Suppressor macrophage treated with lipopolysaccharide for 4 hours (primary cell): ENCODE results near the gene CD4.

Experiments used
- DNase-seq: peaks from one replicate; pipeline ENCODE4 v3.0.0-alpha.2; 2020

The CD4 gene

GRCh38 chr12:6830286-6830890 lies 41.1 kb downstream of the CD4 start:
- no peak for DNase-seq

- DNase-seq, result no peak
Observed at GRCh38 chr12:6830999-6831398, 41.7 kb downstream of the CD4 start.

GRCh38 chr12:6831450-6831995 lies 42.2 kb downstream of the CD4 start:
- DNase-seq, result no peak

- DNase-seq, result no peak
Observed at GRCh38 chr12:6832125-6832524, 42.8 kb downstream of the CD4 start.

GRCh38 chr12:6833189-6833890 lies 44.0 kb downstream of the CD4 start:
- no peak for DNase-seq

- DNase-seq, result no peak
Observed at GRCh38 chr12:6834254-6834653, 44.9 kb downstream of the CD4 start.

- DNase-seq, result no peak
Observed at GRCh38 chr12:6834873-6835272, 45.5 kb downstream of the CD4 start.

- DNase-seq, result no peak
Observed at GRCh38 chr12:6836851-6837250, 47.5 kb downstream of the CD4 start.

- no peak for DNase-seq
Observed at GRCh38 chr12:6837370-6838060, 48.2 kb downstream of the CD4 start.

- DNase-seq, result no peak
Observed at GRCh38 chr12:6838854-6839253, 49.5 kb downstream of the CD4 start.

GRCh38 chr12:6839482-6840201 lies 50.3 kb downstream of the CD4 start:
- no peak for DNase-seq

GRCh38 chr12:6840330-6840729 lies 51.0 kb downstream of the CD4 start:
- no peak for DNase-seq

- no peak for DNase-seq
Observed at GRCh38 chr12:6840761-6841515, 51.6 kb downstream of the CD4 start, which contains the start of gene GNB3. Gene GNB3 (plus strand): TSS chr12:6840925. CDS start chr12:6841288, 363 bp downstream.

GRCh38 chr12:6842075-6842474 lies 52.7 kb downstream of the CD4 start:
- no peak for DNase-seq

- no peak for DNase-seq
Observed at GRCh38 chr12:6843118-6843902, 54.0 kb downstream of the CD4 start.

GRCh38 chr12:6845395-6845794 lies 56.1 kb downstream of the CD4 start:
- no peak for DNase-seq

- no peak for DNase-seq
Observed at GRCh38 chr12:6846316-6846869, 57.1 kb downstream of the CD4 start.

- no peak for DNase-seq
Observed at GRCh38 chr12:6847676-6848075, 58.3 kb downstream of the CD4 start.

GRCh38 chr12:6849427-6849826 lies 60.1 kb downstream of the CD4 start:
- no peak for DNase-seq

GRCh38 chr12:6849976-6850560 lies 60.7 kb downstream of the CD4 start:
- DNase-seq, result no peak

- DNase-seq, result no peak
Observed at GRCh38 chr12:6850796-6851152, 61.4 kb downstream of the CD4 start.
